Cardiac muscle cell (in vitro differentiated cells and primary cell): ENCODE results near the gene RDH5. TPM values are rescaled to one million over a fixed set of nuclear protein-coding genes. Genes with fewer than 3 reads are reported as not detected.

Experiments
- DNase-seq, 2 donors: peaks; one replicate each; pipeline versions ENCODE4 v3.0.0 to v3.0.0-alpha.2; 2010 to 2017; ENCODE audit warnings: low read depth in 1 of 2, low spot score in 1 of 2
- H3K27ac ChIP-seq: fragments of 200-600 bp; sonication (generic); 2 replicates; pipeline ENCODE4 v1.5.1; 2016
- H3K27me3 ChIP-seq: fragments of 200-600 bp; sonication (generic); 2 replicates; pipeline ENCODE4 v1.6.0; 2016; ENCODE audit warnings: control low read depth
- H3K36me3 ChIP-seq: fragments of 200-600 bp; sonication (generic); 2 replicates; pipeline ENCODE4 v1.5.1; 2016; ENCODE audit warnings: control low read depth
- H3K4me1 ChIP-seq: fragments of 200-600 bp; sonication (generic); 2 replicates; pipeline ENCODE4 v1.8.1; 2017; ENCODE audit warnings: low read depth, mild to moderate bottlenecking, mixed run types
- H3K4me3 ChIP-seq: fragments of 200-600 bp; sonication (generic); 2 replicates; pipeline ENCODE4 v1.5.1; 2016; ENCODE audit warnings: mild to moderate bottlenecking
- H3K9me3 ChIP-seq: fragments of 200-600 bp; sonication (generic); 2 replicates; pipeline ENCODE4 v1.5.1; 2017; ENCODE audit warnings: low read depth, mild to moderate bottlenecking, control low read depth
- CTCF ChIP-seq: IDR thresholded peaks from 2 replicates; pipeline ENCODE4 v1.5.1; 2012; ENCODE audit warnings: low read depth, mild to moderate bottlenecking, low read length
- polyA plus RNA-seq: library from polyadenylated mRNA; unstranded; fragments of >200 nt; fragmentation: Nextera tagmentation; extraction: Ambion mirVana; gene quantifications from 2 replicates; pipeline ENCODE4 v1.2.1, GENCODE V29; 2016
- total RNA-seq: library from RNA; depleted of rRNA; stranded (reverse); fragments of >200 nt; gene quantifications from 2 replicates; pipeline ENCODE4 v1.2.3, GENCODE V29; 2016

The RDH5 gene
- total and polyA plus RNA-seq, 2 experiments from 2014 or later, result 10.1 to 12.6 TPM

DNA sequence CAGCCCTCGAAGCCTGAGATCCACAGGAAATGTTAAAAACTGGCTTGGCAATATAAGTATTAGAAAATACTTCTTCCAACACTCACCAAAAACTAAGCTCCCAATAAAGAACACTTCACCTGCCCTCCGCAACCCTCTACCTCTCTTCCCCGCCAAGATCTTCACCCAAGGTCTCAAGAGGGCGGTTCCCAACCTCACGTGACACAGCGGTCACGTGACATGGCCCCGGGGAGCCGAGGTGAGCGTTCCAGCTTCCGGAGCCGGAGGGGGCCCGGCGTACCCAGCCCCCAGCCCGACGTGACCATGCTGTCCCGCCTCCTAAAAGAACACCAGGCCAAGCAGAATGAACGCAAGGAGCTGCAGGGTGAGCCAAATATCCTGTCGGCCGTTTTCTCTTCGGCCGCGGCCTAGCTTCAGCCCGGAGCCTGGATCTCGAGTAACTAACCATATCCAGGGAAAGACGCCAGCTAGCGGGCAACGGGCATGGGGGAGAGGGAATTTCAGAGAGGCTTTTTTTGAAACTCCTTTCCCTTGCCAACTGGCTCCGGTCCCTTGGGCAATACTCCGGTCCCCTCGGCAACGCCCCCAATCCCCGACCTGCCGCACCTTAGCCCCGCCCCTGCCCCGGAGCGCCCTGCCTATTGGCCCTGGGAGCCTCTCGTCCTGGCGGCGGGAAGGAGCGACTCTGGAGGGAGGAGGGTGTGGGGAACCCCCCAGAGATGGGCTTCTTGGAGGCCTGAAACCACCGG, 4.2 kb upstream of the RDH5 start, which contains the start of gene BLOC1S1:
BLOC1S1 (plus strand) TSS at position 214 of the 749 bp plus-strand sequence; CDS start at position 220, 6 bp downstream.
- no peak for TF ChIP-seq CTCF
- Histone ChIP-seq H3K27ac (peak within 1 kb of the TSS; percentile 91), H3K4me1 (peaks cover 22% of the 10 kb centered on the region), H3K9me3 (no peaks in the 10 kb centered on the region), H3K27me3 (no peaks in the 10 kb centered on the region), H3K36me3 (no peaks in the 10 kb centered on the region), H3K4me3 (peak within 1 kb of the TSS; percentile 93)
- DNase-seq, result peak; percentile 91 to 94

DNA sequence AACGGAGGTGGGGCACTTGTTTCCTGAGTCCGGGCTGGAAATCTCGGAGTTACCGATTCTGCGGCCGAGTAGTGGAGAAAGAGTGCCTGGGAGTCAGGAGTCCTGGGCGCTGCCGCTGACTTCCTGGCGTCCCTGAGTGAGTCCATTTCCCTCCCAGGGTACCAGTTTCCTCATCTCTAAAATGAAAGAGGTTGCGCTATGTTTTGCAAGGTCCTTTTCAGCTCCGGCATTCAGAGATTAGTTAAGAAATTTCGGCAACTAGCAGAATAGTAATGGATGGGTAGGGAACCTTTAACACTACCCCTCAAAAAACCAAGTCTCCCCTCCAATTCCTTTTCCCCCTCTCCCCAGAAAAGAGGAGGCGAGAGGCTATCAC, 3.6 kb upstream of the RDH5 start:
- Histone ChIP-seq H3K27ac (peak overlapping the region; percentile 91), H3K36me3 (no peaks in the 10 kb centered on the region), H3K9me3 (no peaks in the 10 kb centered on the region), H3K27me3 (no peaks in the 10 kb centered on the region), H3K4me3 (peak overlapping the region; percentile 93), H3K4me1 (peaks cover 16% of the 10 kb centered on the region)
- no peak for DNase-seq
- TF ChIP-seq CTCF, result no peak

- TF ChIP-seq CTCF, result no peak
- no peaks in the 10 kb centered on the region for H3K9me3 ChIP-seq
- peaks cover 8% of the 10 kb centered on the region for H3K4me1 ChIP-seq
- DNase-seq, result no peak
- H3K27ac ChIP-seq, result no peak overlapping the region
- H3K4me3 ChIP-seq, result peak overlapping the region; percentile 93
- no peaks in the 10 kb centered on the region for H3K36me3 ChIP-seq
- no peaks in the 10 kb centered on the region for H3K27me3 ChIP-seq
Observed at GRCh38 chr12:55717011-55718007, 2.9 kb upstream of the RDH5 start.

DNA sequence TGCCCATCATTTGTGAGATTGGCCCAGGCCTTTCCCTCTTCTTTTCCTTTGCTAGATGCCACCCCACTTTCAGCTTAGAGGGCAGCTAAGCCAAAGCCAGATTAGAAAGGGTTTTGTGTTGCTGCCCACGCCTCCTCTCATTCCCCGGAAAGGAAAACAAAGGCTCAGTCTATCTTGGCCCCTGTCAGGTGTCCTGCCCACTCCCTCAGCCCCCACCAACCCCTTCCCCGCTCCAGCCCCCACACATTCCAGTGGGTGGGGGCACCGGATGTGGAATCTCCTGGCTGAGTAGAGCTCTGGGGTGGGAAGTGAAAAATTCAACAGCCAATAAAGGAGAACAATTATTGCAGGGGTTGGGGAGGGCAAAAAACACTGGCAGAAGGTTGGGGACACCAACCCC, 2.2 kb upstream of the RDH5 start:
- no peaks in the 10 kb centered on the region for H3K36me3 ChIP-seq
- DNase-seq, result peak in 1 of 2 donors; percentile 47
- no peaks in the 10 kb centered on the region for H3K27me3 ChIP-seq
- no peak overlapping the region for H3K27ac ChIP-seq
- H3K9me3 ChIP-seq, result no peaks in the 10 kb centered on the region
- H3K4me1 ChIP-seq, result peaks cover 6% of the 10 kb centered on the region
- no peak overlapping the region for H3K4me3 ChIP-seq
- TF ChIP-seq CTCF, result no peak

- peak in 1 of 2 donors; percentile 50 for DNase-seq
- Histone ChIP-seq H3K27me3 (no peaks in the 10 kb centered on the region), H3K27ac (no peak overlapping the region), H3K36me3 (no peaks in the 10 kb centered on the region), H3K4me3 (no peak overlapping the region), H3K9me3 (no peaks in the 10 kb centered on the region), H3K4me1 (peaks cover 6% of the 10 kb centered on the region)
- TF ChIP-seq CTCF, result no peak
Observed at GRCh38 chr12:55718624-55719275, 1.4 kb upstream of the RDH5 start.
